GM18517 (cell line): ENCODE measurements around the gene BMP5.

Source experiments
- ATAC-seq: cut with Tn5 transposase; IDR thresholded peaks from one replicate; pipeline ENCODE4 v1.9.1; 2021; ENCODE audit warnings: mild to moderate bottlenecking, moderate library complexity; ENCODE audit not compliant: unreplicated experiment

Gene BMP5

DNA sequence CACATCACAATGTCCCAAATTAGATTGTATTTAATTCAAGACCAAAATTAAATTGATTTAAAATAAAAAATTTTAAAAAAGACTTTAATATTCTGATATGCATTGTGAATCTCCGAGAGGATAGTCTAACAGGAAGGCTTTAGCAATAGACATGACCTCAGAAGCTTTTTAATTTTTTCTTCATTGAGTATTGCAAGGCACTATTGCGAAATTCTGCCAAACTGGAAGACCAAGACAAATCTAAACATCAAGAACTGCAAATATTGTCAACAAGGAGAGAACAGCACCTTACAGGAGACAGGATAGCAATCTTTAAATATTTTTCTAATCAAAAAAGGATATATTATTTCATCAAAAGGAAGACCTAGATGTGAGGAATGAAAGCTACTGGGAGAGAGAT is 56.9 kb downstream of the BMP5 start:
- no peak for ATAC-seq

DNA sequence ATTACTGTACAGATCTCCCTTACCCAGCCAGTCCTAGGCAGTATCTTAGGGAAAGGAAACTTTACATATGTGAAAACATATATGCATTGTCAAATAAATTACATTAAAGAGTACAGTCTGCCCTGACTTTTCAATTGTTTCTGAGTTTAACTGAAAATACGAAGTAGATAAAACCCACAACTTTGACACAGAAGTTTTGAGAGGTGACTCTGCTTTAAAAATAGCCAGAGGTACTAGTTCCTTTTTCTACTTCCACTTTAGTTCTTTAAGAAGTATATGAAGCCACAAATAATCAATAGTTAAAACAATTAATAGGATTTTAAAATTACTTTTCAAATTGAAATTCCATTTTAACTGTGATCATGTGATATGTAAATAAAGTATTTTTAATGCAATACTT is 62.9 kb downstream of the BMP5 start:
- peak; percentile 81 for ATAC-seq

- no peak for ATAC-seq
Measured at GRCh38 chr6:55811074-55811473, 64.3 kb downstream of the BMP5 start.

DNA sequence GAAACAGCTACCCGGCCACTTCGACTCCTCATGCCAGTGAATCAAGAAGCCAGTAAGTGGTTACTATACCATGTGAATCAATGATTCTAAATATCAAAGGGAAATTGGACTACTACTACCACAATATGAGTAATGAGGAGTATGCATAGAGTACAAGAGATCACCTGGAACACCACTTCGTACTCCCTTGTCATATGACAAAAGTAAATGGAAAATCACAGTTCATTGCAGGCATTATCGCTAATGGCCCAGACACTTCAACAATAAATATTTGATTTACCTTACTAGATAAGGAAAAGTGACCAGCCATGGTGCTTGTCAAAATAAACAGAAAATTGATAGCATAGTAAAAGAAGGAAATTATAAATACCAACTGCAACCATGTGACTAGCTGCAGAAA is 73.1 kb downstream of the BMP5 start:
- no peak for ATAC-seq

- ATAC-seq: no peak
Measured at GRCh38 chr6:55798571-55798970, 76.8 kb downstream of the BMP5 start.

GRCh38 chr6:55794136-55794812 is 81.1 kb downstream of the BMP5 start:
- no peak for ATAC-seq

DNA sequence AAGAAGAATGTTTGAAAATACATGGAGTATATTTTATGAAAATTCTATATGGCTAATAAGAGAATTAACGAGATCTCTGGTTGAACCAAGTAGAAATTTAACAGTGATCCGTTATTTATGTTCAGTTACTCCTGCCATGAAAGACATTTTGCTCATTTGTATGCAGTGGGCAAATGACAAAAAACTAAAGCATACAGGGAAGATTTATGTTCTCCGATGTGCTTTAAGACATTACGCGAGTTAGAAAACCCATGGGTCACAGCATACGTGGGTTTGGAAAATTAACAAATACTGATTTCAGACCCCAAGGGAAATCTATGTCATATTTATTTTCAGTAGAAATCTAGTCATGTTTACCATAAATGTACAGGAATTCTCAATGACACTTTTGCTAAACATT is 90.1 kb downstream of the BMP5 start:
- no peak for ATAC-seq

DNA sequence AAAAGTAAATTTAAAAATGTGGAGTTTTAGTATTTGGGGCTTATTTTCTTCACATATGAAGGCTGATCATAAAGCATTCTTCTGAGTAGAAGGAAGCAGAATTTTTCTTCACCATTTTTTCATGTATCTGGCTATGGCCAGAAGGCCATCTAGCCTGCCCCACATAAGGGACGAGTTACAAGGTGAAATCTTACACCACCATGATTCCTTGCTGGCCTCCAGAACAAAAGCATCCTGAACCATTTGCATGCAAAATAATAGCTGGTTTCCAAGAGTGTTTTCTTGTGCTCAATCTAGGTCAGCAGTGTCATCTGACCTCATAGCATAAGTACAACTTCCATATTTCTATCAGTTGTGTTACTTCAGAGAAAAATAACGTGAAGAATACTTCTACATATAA is 93.1 kb downstream of the BMP5 start:
- no peak for ATAC-seq

DNA sequence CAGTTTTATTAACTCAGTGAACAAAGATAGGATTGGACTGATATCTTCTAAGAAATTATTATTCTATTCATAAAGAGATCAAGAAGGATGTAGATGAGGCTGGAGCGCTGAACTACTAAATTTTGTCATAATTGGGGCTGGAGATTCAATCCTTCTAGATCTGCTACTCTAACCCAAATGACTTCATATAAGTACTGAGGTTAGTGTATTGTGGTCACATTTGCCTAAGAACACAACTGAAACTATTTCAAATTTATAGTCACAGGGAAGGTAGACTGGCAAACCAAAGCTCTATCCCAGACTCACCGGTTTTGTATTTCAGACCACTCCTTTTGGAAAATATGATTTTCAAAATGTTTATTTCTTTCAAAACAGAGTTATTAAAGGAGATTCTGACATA is 96.7 kb downstream of the BMP5 start:
- ATAC-seq: no peak

GRCh38 chr6:55777469-55777868 is 97.9 kb downstream of the BMP5 start:
- ATAC-seq: no peak

GRCh38 chr6:55776113-55776512 is 99.3 kb downstream of the BMP5 start:
- no peak for ATAC-seq

- no peak for ATAC-seq
Measured at GRCh38 chr6:55775029-55775318, 100.4 kb downstream of the BMP5 start.

DNA sequence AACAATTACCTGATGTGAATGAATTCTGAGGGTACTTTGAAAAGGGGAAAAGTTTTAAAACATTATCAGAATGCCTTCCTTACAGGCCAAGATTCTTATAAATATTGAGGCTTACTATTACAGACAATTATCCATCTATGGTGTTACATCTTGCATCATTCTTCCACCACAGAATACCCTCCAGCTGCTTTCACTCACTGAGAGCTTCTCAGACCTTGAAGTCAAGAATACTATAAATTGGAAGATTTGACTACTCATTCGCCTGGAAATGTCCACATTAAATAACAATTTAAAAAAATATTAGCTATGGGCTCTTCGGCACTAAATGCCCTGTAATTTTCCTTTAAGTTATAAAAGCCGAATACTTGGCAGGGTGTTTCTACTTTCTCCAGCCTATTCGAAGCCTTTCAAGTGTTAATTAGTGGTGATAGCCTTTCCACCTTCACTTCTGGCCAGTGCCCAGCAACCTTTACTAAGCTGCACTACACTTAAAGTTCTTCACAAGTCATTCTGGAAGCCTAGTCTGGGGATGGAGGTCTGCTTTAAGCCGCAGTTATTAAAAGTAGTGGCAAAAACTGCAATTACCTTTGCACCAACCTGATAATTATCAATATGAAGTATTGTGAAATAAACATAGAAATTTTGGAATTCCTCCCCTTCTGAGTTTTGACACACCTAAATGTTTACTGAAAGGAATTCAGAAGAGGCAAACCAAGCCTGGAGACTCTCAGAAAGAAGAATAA is 100.9 kb downstream of the BMP5 start:
- ATAC-seq: no peak

DNA sequence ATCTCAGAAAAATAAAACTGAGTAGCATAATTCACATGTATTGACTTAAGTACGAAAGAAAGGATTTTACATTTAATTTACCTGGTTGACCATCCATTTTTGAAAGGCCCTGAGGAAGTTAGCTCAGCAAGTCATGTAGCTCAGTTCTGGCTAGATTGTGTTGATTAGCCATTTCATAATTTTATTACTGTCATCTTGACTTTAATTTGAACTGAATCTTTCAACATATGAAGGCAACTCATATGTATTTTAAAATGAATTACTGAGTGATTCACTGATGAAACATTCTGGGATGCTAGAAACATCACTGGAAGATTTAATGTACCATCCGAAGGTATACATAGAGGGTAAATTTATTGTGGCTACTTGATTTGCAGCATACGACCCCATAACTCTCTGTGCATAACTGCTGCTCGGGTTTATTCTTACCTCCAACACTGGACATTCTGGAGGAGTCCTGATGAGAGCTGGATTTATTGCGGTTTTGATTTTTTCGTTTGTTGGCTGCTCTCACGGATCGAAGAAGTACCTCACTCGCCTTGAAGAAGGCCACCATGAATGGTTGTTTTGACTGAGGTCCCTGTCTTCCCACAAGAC is 101.7 kb downstream of the BMP5 start:
- ATAC-seq: no peak

GRCh38 chr6:55772730-55773129 is 102.7 kb downstream of the BMP5 start:
- no peak for ATAC-seq

GRCh38 chr6:55759536-55759935 is 115.9 kb downstream of the BMP5 start:
- no peak for ATAC-seq

DNA sequence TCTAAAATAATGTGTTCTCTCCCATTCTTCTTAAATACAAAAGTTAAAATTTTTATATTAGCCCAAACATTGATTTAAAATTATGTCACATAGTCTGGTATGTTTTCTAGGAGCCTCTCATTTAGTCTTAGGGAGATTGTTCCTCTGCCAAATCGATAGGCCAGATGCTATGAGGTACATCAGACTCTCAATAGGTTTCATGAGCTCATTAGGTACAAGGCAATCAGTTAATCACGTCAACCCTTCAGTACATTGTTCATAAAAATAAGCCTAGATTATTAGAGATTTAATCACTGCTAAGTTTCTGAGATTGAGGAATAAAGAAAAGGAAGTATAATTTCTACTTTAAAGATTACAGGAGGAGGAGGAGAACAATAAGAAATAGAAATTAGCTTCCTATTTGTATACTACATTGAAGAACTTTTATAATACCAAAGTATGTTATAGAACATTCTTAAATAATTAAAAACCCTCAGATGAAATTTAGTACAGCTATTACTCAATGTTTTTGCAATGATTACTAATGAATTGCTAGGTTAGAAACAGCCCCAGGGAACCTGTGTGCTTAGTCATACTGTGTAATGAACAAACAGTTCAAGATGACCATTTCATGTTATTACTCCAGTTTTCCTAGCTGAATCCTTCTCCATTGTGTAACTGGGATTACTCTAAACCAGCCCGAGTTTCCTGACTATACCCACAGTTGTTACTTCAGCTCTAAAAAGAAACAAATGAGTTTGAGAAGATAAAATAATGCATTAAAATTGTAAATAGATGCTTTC is 117.0 kb downstream of the BMP5 start:
- ATAC-seq: no peak

DNA sequence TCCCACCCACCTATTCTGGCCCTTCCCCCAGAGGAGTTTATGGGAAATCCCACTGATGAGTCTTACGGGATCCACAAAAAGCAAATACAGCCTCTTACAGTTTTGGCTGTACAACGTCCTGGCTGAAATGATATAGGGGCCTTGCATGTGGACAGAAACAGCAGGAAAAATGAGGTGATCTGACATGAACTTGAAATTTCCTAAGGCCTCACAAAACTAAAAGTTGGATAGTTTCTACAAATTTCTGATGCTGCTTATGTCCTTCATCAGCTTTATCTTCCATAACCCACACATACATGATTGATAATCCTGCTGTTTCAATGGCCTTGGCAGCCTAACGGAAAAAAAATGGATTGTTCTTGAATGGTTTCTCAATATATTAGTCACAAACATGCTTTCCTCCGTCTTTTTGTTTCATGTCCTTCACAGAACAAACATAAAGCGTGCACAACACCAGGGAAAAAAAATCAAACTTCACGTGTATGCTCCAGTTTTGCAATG is 118.8 kb downstream of the BMP5 start:
- no peak for ATAC-seq

DNA sequence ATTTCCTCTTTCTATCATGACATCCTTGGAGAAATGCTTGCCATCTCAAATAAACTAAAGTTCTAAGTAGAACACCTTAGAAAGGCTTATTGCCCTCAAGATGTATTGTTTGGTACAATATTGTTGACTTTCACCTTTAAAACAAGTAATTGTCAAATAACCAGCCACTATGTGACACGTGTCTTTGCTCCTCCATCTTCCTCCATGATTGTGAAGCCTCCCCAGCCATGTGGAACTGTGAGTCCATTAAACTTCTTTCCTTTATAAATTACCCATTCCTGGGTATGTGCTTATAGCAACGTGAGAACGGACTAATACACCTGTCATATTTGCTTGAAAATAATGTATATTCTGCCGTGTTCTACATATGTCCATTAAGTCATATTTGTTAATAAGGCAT is 126.5 kb downstream of the BMP5 start:
- ATAC-seq: no peak

DNA sequence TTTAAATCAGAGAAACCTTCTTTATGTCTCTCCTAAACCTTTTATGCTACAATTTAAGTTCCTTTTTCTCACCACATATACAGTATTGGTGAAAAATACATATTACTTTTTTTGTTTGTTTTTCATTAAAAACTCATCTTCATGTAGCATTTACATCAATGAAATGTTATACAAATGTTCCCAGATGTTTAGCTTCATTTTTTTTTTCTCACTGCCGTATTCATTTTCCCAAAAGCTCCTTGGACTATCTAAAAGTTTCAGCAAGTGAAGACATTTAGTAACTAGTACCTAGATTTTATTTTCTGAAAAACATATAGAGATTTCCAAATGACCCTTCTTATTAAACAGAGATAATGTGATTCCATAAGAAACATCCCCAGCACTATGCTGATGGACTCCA is 128.9 kb downstream of the BMP5 start:
- no peak for ATAC-seq

GRCh38 chr6:55734256-55734655 is 141.1 kb downstream of the BMP5 start:
- no peak for ATAC-seq

GRCh38 chr6:55729665-55730064 is 145.7 kb downstream of the BMP5 start:
- ATAC-seq: no peak
